NCI-H446 (cell line): Measurements from ENCODE around the gene ZBTB46.

ENCODE experiments used
- DNase-seq, 2 experiments: peaks; one replicate each; lab custom pipeline; 2025; lab: John Stamatoyannopoulos, UW

Gene ZBTB46

GRCh38 chr20:63703976-63704748 is 126.9 kb downstream of the ZBTB46 start:
- DNase-seq = no peak

GRCh38 chr20:63703471-63703975 is 127.5 kb downstream of the ZBTB46 start:
- no peak for DNase-seq

GRCh38 chr20:63702751-63703470 is 128.2 kb downstream of the ZBTB46 start:
- no peak for DNase-seq

- no peak for DNase-seq
These were observed 128.9 kb downstream of the ZBTB46 start for GRCh38 chr20:63702036-63702665.

GRCh38 chr20:63701329-63702035 is 129.6 kb downstream of the ZBTB46 start:
- no peak for DNase-seq

GRCh38 chr20:63701051-63701328 is 130.1 kb downstream of the ZBTB46 start:
- no peak for DNase-seq

GRCh38 chr20:63700199-63701050 is 130.6 kb downstream of the ZBTB46 start:
- no peak for DNase-seq

- no peak for DNase-seq
These were observed 131.4 kb downstream of the ZBTB46 start for GRCh38 chr20:63699466-63700198.

- no peak for DNase-seq
These were observed 132.2 kb downstream of the ZBTB46 start for GRCh38 chr20:63698739-63699465.

- DNase-seq = no peak
These were observed 133.1 kb downstream of the ZBTB46 start for GRCh38 chr20:63697868-63698545.

GRCh38 chr20:63697357-63697867 is 133.7 kb downstream of the ZBTB46 start:
- DNase-seq = no peak

GRCh38 chr20:63696628-63697356 is 134.3 kb downstream of the ZBTB46 start, which contains the start of gene TNFRSF6B:
Gene TNFRSF6B (plus strand): TSS chr20:63696652. CDS start chr20:63696768, 116 bp downstream.
- no peak for DNase-seq

- no peak for DNase-seq
These were observed 134.8 kb downstream of the ZBTB46 start for GRCh38 chr20:63696306-63696627.

- no peak for DNase-seq
These were observed 135.4 kb downstream of the ZBTB46 start for GRCh38 chr20:63695424-63696305.

GRCh38 chr20:63694584-63695423 is 136.3 kb downstream of the ZBTB46 start:
- no peak for DNase-seq

GRCh38 chr20:63693733-63694583 is 137.1 kb downstream of the ZBTB46 start:
- no peak for DNase-seq
